B cell (primary cell): ENCODE data around the gene ITPKB.

ENCODE experiments used
- CTCF ChIP-seq: fragments of 200-600 bp; IDR thresholded peaks from one replicate; pipeline ENCODE4 v1.8.0; 2022; ENCODE audit warnings: antibody characterized with exemption, mild to moderate bottlenecking
- EZH2 ChIP-seq: IDR thresholded peaks from 2 replicates; pipeline ENCODE4 v1.6.1; 2012; ENCODE audit warnings: borderline replicate concordance, low read depth, mild to moderate bottlenecking, moderate library complexity, low read length; ENCODE audit not compliant: insufficient read depth, poor library complexity, severe bottlenecking

DNA sequence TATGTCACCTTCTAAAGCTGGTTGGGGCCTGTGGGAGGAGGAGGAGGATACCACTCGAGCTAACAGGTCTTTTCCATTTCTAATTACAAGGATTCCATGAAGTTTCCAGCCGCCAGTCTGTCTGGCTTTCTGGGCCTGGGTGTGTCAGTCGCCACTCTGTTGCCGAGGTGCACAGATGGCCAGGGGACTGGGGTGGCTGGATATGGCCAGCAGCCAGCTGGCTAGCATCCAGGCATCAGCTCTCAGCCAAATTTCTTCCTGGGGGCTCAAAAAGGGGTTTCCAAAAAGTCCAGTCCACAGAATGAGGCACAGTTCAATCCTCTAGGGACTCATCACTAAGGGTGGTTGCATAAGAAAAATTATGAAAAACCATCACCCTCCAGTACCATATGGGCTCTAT is 32.4 kb downstream of the ITPKB start:
- no peak for TF ChIP-seq EZH2
- TF ChIP-seq CTCF = no peak
